Peyer's patch (tissue), 4 donors: ENCODE results near the gene FASTK. TPM values are rescaled to one million over a fixed set of nuclear protein-coding genes. Genes with fewer than 3 reads are reported as not detected.
A peak's percentile ranks its signal among the peaks of the same experiment; 100 is the strongest.

Source experiments
- DNase-seq, 3 donors: peaks; one replicate each; pipeline ENCODE4 v3.0.0-alpha.2; 2017 to 2019
- H3K27ac ChIP-seq, 4 donors: fragments of 200-600 bp; sonication (generic); one replicate each; pipeline ENCODE4 v1.5.1; 2016 to 2019
- H3K27me3 ChIP-seq, 2 donors: fragments of 200-600 bp; sonication (generic); one replicate each; pipeline ENCODE4 v1.5.1; 2019
- H3K36me3 ChIP-seq, 3 donors: fragments of 200-600 bp; sonication (generic); one replicate each; pipeline ENCODE4 v1.5.1; 2016 to 2019
- H3K4me1 ChIP-seq, 4 donors: fragments of 200-600 bp; sonication (generic); one replicate each; pipeline ENCODE4 v1.5.1; 2016 to 2019
- H3K4me3 ChIP-seq, 4 donors: fragments of 200-600 bp; sonication (generic); 1 replicate in 3 of 4; 2 replicates in 1 of 4; pipeline ENCODE4 v1.5.1; 2016 to 2019; ENCODE audit warnings: mild to moderate bottlenecking in 1 of 4
- H3K9me3 ChIP-seq, 4 donors: fragments of 200-600 bp; sonication (generic); one replicate each; pipeline ENCODE4 v1.5.1; 2016 to 2019; ENCODE audit warnings: mild to moderate bottlenecking in 1 of 4
- POLR2A ChIP-seq, 2 donors: fragments of 450-650 bp; IDR thresholded peaks; one replicate each; pipeline ENCODE4 v1.5.1; 2017; ENCODE audit warnings: antibody characterized with exemption in 2 of 2, mild to moderate bottlenecking in 2 of 2, moderate library complexity in 2 of 2
- total RNA-seq, 4 donors: library from RNA; depleted of rRNA; stranded (reverse); fragments of >200 nt; gene quantifications; one replicate each; pipeline ENCODE4 v1.1.0, GENCODE V29; 2016
- TF ChIP-seq, protein P1 (sequence below), 6 experiments: fragments of 450-650 bp in 4 of 6; fragments of 200-600 bp in 2 of 6; sonication (generic) in 1 of 6; IDR thresholded peaks; one replicate each; pipeline ENCODE4 v1.5.1; 2017 to 2019; ENCODE audit warnings: antibody characterized with exemption in 6 of 6, mild to moderate bottlenecking in 3 of 6, moderate library complexity in 1 of 6

FASTK gene
- total RNA-seq, 4 donors from 2014 or later, result 99.0 to 239 (median 158) TPM

DNA sequence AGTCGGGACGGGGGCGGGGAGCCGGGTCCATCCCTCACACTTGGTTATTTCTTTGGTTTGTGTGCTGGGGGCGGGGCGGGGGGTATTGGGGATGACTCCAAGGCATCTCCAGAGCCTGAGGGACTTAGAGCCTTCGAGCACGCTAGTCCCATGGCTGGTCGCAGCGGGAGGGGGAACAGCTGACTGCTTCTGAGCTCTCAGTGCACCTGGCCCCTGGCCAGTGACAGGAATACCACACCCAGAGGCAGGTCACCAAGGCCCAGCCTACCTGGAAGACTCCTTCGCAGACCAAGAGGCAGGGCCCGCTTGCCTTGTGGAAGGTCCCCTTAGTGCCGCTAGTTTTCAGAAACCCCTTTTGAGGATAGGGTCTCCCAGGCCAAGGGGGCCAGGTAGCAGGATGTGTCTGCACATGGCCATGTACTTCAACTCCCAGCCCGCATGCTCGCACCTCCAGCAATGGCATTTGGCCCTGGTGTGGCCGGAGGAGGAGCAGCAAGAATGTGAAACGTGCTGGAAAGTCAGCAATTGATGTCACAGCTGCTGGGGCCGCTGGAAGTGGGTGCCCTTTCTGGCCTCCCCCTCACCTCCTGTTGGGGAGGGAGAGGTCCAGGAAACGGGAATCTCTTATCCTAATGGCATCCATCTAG is 46.0 kb upstream of the FASTK start:
- Histone ChIP-seq H3K27ac (no peak overlapping the region), H3K4me3 (peak overlapping the region in 1 of 4 donors; percentile 50), H3K27me3 (no peaks in the 10 kb centered on the region), H3K4me1 (peaks cover 0 to 28% (median 0%) of the 10 kb centered on the region in 4 donors), H3K36me3 (peaks cover 0 to 63% (median 0%) of the 10 kb centered on the region in 3 donors), H3K9me3 (no peaks in the 10 kb centered on the region)
- DNase-seq, result peak in 2 of 3 donors; percentile 69 to 76
- no peak for TF ChIP-seq POLR2A (IDR thresholded peaks at IDR 0.05)
- TF ChIP-seq, protein P1, sequence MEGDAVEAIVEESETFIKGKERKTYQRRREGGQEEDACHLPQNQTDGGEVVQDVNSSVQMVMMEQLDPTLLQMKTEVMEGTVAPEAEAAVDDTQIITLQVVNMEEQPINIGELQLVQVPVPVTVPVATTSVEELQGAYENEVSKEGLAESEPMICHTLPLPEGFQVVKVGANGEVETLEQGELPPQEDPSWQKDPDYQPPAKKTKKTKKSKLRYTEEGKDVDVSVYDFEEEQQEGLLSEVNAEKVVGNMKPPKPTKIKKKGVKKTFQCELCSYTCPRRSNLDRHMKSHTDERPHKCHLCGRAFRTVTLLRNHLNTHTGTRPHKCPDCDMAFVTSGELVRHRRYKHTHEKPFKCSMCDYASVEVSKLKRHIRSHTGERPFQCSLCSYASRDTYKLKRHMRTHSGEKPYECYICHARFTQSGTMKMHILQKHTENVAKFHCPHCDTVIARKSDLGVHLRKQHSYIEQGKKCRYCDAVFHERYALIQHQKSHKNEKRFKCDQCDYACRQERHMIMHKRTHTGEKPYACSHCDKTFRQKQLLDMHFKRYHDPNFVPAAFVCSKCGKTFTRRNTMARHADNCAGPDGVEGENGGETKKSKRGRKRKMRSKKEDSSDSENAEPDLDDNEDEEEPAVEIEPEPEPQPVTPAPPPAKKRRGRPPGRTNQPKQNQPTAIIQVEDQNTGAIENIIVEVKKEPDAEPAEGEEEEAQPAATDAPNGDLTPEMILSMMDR (IDR thresholded peaks at IDR 0.05), result no peak

DNA sequence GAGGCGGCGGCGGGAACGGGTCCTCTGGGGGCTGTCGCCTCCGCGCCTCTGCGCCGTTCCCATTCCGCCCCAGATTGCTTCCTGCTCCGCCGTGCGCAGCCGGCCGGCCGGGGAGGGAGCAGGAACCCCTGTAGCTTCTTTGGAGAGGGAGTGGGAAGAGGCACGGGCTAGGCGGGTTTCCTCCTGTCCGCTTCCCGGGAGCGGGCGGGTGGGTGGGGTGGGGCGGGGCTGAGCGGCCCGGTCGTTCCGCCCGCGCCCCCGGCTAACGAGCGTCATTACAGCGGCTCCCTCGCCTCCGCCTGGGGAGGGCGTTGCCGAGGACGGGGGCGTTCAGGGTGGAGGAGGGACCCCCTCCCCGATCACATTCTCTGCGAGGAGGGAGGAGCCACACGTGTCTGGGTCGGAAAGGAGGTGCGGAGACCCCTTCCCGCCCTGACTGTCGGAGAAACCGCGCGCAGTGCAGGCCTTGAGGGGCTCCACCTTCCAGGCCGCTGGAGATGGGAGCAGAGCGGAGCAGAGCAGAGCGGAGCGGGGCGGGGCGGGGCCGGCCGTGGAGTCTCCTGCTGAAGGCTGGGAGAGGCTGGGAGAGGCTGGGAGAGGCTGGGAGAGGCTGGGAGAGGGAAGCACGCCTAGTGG is 45.4 kb upstream of the FASTK start:
- Histone ChIP-seq H3K4me3 (peak overlapping the region in 2 of 4 donors; percentile 46 to 50), H3K27ac (peak overlapping the region in 1 of 4 donors; percentile 32), H3K4me1 (peaks cover 0 to 28% (median 0%) of the 10 kb centered on the region in 4 donors), H3K9me3 (no peaks in the 10 kb centered on the region), H3K36me3 (peaks cover 0 to 62% (median 0%) of the 10 kb centered on the region in 3 donors), H3K27me3 (no peaks in the 10 kb centered on the region)
- TF ChIP-seq, protein P1 (IDR thresholded peaks at IDR 0.05), result no peak
- TF ChIP-seq POLR2A (IDR thresholded peaks at IDR 0.05), result no peak
- peak in 1 of 3 donors; percentile 67 for DNase-seq

DNA sequence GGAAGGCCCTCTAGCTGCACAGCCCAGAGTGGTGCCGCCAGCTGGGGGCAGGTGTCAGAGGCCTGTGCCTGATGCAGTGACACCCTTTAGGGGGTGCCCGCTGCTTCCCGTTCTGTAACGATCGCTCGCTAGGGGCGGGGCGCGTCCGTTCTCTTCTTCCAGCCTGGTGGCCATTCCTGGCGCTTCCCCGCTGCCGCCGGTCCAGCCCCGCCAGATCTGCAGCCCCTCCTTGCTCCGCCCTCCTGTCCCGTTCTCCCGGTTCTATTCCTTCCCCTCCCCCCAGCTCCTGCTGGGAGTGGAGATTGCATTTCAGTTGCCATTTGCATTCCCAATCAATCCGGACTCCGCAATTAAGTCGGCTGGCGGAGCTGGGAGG is 44.8 kb upstream of the FASTK start:
- peak overlapping the region in 1 of 4 donors; percentile 32 for H3K27ac ChIP-seq
- no peaks in the 10 kb centered on the region for H3K9me3 ChIP-seq
- H3K36me3 ChIP-seq, result peaks cover 0 to 62% (median 0%) of the 10 kb centered on the region in 3 donors
- no peaks in the 10 kb centered on the region for H3K27me3 ChIP-seq
- peaks cover 0 to 28% (median 0%) of the 10 kb centered on the region in 4 donors for H3K4me1 ChIP-seq
- TF ChIP-seq, protein P1 (IDR thresholded peaks at IDR 0.05), result peak in 3 of 6 experiments; percentile 11 to 12 (median 11)
- TF ChIP-seq POLR2A (IDR thresholded peaks at IDR 0.05), result no peak
- peak overlapping the region in 2 of 4 donors; percentile 46 to 50 for H3K4me3 ChIP-seq
- DNase-seq, result peak in 1 of 3 donors; percentile 69

DNA sequence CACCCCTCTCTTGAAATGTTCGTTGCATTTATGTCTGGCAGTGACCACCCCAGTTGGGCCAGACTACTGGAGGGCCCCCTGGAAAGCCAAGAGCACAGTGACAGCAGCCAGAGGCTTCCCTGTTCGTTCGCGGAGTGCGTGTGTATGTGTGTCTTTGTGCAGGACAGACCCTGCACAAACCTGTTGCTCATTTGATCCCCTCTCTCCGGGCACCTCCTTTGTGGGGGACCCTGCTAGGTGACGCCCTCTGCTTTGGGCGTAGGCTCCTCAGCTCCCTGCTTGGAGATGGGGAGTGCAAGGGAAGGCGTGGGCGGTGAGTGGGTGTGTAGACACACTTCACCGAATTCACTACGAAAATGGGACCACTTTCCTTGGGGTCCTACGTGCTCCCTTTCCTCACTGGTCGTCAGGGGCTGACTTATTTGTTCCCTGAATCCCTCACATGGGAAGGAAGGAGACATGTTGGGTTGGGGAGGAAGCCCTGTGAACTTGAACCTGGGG is 44.3 kb upstream of the FASTK start:
- Histone ChIP-seq H3K27ac (no peak overlapping the region), H3K27me3 (no peaks in the 10 kb centered on the region), H3K9me3 (no peaks in the 10 kb centered on the region), H3K4me1 (peaks cover 0 to 28% (median 0%) of the 10 kb centered on the region in 4 donors), H3K4me3 (peak overlapping the region in 1 of 4 donors; percentile 50), H3K36me3 (peaks cover 0 to 62% (median 0%) of the 10 kb centered on the region in 3 donors)
- DNase-seq, result no peak
- TF ChIP-seq POLR2A (IDR thresholded peaks at IDR 0.05), result no peak
- TF ChIP-seq, protein P1 (IDR thresholded peaks at IDR 0.05), result no peak

DNA sequence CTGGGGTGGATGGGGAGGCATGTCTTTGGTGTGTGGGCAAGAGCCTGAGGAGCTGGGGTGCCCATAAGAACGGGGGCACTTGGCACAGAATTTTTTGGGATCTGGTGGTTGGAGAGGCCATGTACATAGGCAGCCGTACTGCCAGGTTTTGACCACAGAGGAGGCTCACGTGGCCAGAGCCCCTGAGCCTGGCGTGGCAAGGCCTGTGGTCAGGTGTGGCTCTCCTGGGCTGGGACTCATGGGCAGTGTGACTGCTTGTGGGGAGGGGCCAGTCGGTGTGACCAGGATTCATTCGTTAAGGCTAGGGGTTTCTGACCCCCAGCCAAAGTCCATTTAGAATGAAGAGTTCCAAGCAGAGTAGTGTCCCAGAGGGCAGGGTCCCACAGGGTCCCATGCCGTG is 43.9 kb upstream of the FASTK start:
- Histone ChIP-seq H3K27me3 (no peaks in the 10 kb centered on the region), H3K4me1 (peaks cover 0 to 27% (median 0%) of the 10 kb centered on the region in 4 donors), H3K4me3 (no peak overlapping the region), H3K27ac (no peak overlapping the region), H3K36me3 (peaks cover 0 to 62% (median 0%) of the 10 kb centered on the region in 3 donors), H3K9me3 (no peaks in the 10 kb centered on the region)
- no peak for DNase-seq
- no peak for TF ChIP-seq POLR2A (IDR thresholded peaks at IDR 0.05)
- TF ChIP-seq, protein P1 (IDR thresholded peaks at IDR 0.05), result no peak
